Peyer's patch (tissue), 4 donors: ENCODE measurements around the gene INTS7. TPM values are rescaled to one million over a fixed set of nuclear protein-coding genes. Genes with fewer than 3 reads are reported as not detected.

ENCODE experiments used
- DNase-seq, 3 donors: peaks; one replicate each; pipeline ENCODE4 v3.0.0-alpha.2; 2017 to 2019
- H3K27ac ChIP-seq, 4 donors: fragments of 200-600 bp; sonication (generic); one replicate each; pipeline ENCODE4 v1.5.1; 2016 to 2019
- H3K27me3 ChIP-seq, 2 donors: fragments of 200-600 bp; sonication (generic); one replicate each; pipeline ENCODE4 v1.5.1; 2019
- H3K36me3 ChIP-seq, 3 donors: fragments of 200-600 bp; sonication (generic); one replicate each; pipeline ENCODE4 v1.5.1; 2016 to 2019
- H3K4me1 ChIP-seq, 4 donors: fragments of 200-600 bp; sonication (generic); one replicate each; pipeline ENCODE4 v1.5.1; 2016 to 2019
- H3K4me3 ChIP-seq, 4 donors: fragments of 200-600 bp; sonication (generic); 1 replicate in 3 of 4; 2 replicates in 1 of 4; pipeline ENCODE4 v1.5.1; 2016 to 2019; ENCODE audit warnings: mild to moderate bottlenecking in 1 of 4
- H3K9me3 ChIP-seq, 4 donors: fragments of 200-600 bp; sonication (generic); one replicate each; pipeline ENCODE4 v1.5.1; 2016 to 2019; ENCODE audit warnings: mild to moderate bottlenecking in 1 of 4
- POLR2A ChIP-seq, 2 donors: fragments of 450-650 bp; IDR thresholded peaks; one replicate each; pipeline ENCODE4 v1.5.1; 2017; ENCODE audit warnings: antibody characterized with exemption in 2 of 2, mild to moderate bottlenecking in 2 of 2, moderate library complexity in 2 of 2
- total RNA-seq, 4 donors: library from RNA; depleted of rRNA; stranded (reverse); fragments of >200 nt; gene quantifications; one replicate each; pipeline ENCODE4 v1.1.0, GENCODE V29; 2016
- TF ChIP-seq, protein P1 (sequence below), 6 experiments: fragments of 450-650 bp in 4 of 6; fragments of 200-600 bp in 2 of 6; sonication (generic) in 1 of 6; IDR thresholded peaks; one replicate each; pipeline ENCODE4 v1.5.1; 2017 to 2019; ENCODE audit warnings: antibody characterized with exemption in 6 of 6, mild to moderate bottlenecking in 3 of 6, moderate library complexity in 1 of 6

The INTS7 gene
- total RNA-seq, 4 donors from 2014 or later, result 7.7 to 21.5 (median 11.9) TPM

DNA sequence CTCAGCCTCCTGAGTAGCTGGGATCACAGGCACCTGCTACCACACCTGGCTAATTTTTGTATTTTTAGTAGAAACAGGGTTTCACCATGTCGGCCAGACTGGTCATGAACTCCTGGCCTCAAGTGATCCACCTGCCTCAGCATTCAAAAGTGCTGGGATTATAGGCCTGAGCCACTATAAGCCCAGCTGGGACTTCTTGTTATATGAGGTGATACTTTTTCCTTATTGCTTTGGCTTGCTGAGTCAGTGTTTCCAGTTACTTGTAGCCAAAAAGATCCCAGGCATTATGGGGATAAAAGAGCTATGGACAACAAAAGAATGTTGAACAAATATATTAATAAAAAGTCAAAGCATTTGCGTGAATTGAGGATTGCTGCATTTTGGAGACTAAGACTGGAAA, 134.9 kb downstream of the INTS7 start:
- TF ChIP-seq, protein P1, sequence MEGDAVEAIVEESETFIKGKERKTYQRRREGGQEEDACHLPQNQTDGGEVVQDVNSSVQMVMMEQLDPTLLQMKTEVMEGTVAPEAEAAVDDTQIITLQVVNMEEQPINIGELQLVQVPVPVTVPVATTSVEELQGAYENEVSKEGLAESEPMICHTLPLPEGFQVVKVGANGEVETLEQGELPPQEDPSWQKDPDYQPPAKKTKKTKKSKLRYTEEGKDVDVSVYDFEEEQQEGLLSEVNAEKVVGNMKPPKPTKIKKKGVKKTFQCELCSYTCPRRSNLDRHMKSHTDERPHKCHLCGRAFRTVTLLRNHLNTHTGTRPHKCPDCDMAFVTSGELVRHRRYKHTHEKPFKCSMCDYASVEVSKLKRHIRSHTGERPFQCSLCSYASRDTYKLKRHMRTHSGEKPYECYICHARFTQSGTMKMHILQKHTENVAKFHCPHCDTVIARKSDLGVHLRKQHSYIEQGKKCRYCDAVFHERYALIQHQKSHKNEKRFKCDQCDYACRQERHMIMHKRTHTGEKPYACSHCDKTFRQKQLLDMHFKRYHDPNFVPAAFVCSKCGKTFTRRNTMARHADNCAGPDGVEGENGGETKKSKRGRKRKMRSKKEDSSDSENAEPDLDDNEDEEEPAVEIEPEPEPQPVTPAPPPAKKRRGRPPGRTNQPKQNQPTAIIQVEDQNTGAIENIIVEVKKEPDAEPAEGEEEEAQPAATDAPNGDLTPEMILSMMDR (IDR thresholded peaks at IDR 0.05), result no peak
- TF ChIP-seq POLR2A (IDR thresholded peaks at IDR 0.05), result no peak
- DNase-seq, result no peak
- Histone ChIP-seq H3K4me1 (peaks cover 0 to 8% (median 0%) of the 10 kb centered on the region in 4 donors), H3K36me3 (no peaks in the 10 kb centered on the region), H3K27ac (no peak overlapping the region), H3K9me3 (peaks cover 0 to 5% (median 0%) of the 10 kb centered on the region in 4 donors), H3K4me3 (no peak overlapping the region), H3K27me3 (no peaks in the 10 kb centered on the region)

DNA sequence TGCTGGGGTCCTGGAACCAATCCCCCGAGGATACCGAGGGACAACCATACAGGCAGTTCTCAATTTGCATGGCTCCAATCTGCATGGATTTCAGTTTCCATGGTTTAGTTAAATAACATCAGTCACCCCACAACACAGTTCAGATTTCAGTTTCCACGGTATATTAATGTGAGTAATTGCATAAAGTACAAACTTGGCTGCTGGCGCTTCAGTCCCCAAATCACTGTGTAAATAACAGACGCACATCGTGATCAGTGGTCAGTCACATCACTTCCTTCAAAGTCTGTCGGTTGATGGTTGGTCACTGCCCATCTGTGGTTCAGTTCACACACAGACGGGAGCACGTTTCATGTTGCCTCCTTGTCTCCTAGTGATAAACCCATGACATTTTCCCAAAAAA, 138.4 kb downstream of the INTS7 start:
- no peak overlapping the region for H3K4me3 ChIP-seq

GRCh38 chr1:211895126-211895759, 140.1 kb downstream of the INTS7 start:
- Histone ChIP-seq H3K27ac (no peak overlapping the region), H3K9me3 (no peaks in the 10 kb centered on the region), H3K4me3 (no peak overlapping the region), H3K4me1 (no peaks in the 10 kb centered on the region), H3K36me3 (no peaks in the 10 kb centered on the region), H3K27me3 (no peaks in the 10 kb centered on the region)
- DNase-seq, result no peak
- TF ChIP-seq, protein P1 (IDR thresholded peaks at IDR 0.05), result no peak
- no peak for TF ChIP-seq POLR2A (IDR thresholded peaks at IDR 0.05)

More for the DNA sequence above, 138.4 kb downstream of the INTS7 start:
- no peak for TF ChIP-seq POLR2A (IDR thresholded peaks at IDR 0.05)
- TF ChIP-seq, protein P1 (IDR thresholded peaks at IDR 0.05), result no peak
- Histone ChIP-seq H3K4me1 (no peaks in the 10 kb centered on the region), H3K27me3 (no peaks in the 10 kb centered on the region), H3K27ac (no peak overlapping the region), H3K9me3 (no peaks in the 10 kb centered on the region), H3K36me3 (no peaks in the 10 kb centered on the region)
- no peak for DNase-seq

DNA sequence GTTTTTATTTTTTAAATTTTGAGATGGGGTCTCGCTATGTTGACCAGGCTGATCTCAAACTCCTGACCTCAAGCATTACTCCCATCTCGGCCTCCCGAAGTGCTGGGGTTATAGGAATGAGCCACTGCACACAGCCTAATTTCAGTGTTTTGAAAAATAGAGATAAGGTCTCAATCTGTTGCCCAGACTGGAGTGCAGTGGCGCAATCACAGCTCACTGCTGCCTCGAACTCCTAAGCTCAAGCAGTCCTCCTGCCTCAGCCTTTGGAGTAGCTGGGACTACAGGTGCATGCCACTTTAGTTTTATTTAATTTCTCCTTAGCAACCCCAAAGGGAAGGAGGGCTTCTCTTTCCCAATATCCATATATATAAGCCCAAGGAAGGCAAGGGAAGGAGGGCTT, 141.0 kb downstream of the INTS7 start:
- TF ChIP-seq, protein P1 (IDR thresholded peaks at IDR 0.05), result no peak
- no peak for TF ChIP-seq POLR2A (IDR thresholded peaks at IDR 0.05)
- H3K27ac ChIP-seq, result no peak overlapping the region
- no peak for DNase-seq
- no peak overlapping the region for H3K4me3 ChIP-seq
- H3K27me3 ChIP-seq, result no peaks in the 10 kb centered on the region
- H3K9me3 ChIP-seq, result no peaks in the 10 kb centered on the region
- H3K36me3 ChIP-seq, result no peaks in the 10 kb centered on the region
- H3K4me1 ChIP-seq, result no peaks in the 10 kb centered on the region

GRCh38 chr1:211893260-211893659, 142.1 kb downstream of the INTS7 start:
- TF ChIP-seq, protein P1 (IDR thresholded peaks at IDR 0.05), result no peak
- no peak for TF ChIP-seq POLR2A (IDR thresholded peaks at IDR 0.05)
- H3K36me3 ChIP-seq, result no peaks in the 10 kb centered on the region
- H3K4me1 ChIP-seq, result no peaks in the 10 kb centered on the region
- H3K27me3 ChIP-seq, result no peaks in the 10 kb centered on the region
- no peak overlapping the region for H3K4me3 ChIP-seq
- H3K27ac ChIP-seq, result no peak overlapping the region
- no peaks in the 10 kb centered on the region for H3K9me3 ChIP-seq
- no peak for DNase-seq
